Left renal cortex interstitium (tissue), 4 donors: ENCODE measurements around the gene SDCBP2. TPM values are rescaled to one million over a fixed set of nuclear protein-coding genes. Genes with fewer than 3 reads are reported as not detected.
"Not testable (repeated sequence)": the region's sequence is repeated elsewhere in the genome, so short reads cannot be mapped to it uniquely, and the experiment has no call there.

Experiments used
- DNase-seq, 4 donors: peaks; one replicate each; pipeline ENCODE4 v3.0.0-alpha.2; 2013; ENCODE audit warnings: low read depth in 4 of 4, low spot score in 2 of 4, missing footprints in 1 of 4
- polyA plus RNA-seq, 4 donors: library from polyadenylated mRNA; unstranded; fragments of 120-200 nt; gene quantifications; one replicate each; pipeline ENCODE4 v1.2.1, GENCODE V29; 2013; ENCODE audit not compliant: insufficient read length in 4 of 4

SDCBP2 gene
- polyA plus RNA-seq, 4 donors = 2.3 to 3.8 (median 2.7) TPM

GRCh38 chr20:1360094-1360846 lies 31.3 kb upstream of the SDCBP2 start:
- DNase-seq = no peak

- DNase-seq = no peak
These were observed 29.2 kb upstream of the SDCBP2 start for GRCh38 chr20:1357921-1358671.

GRCh38 chr20:1353956-1354355 lies 25.0 kb upstream of the SDCBP2 start:
- no peak for DNase-seq

- no peak for DNase-seq
These were observed 17.5 kb upstream of the SDCBP2 start for GRCh38 chr20:1346315-1346969.

GRCh38 chr20:1345756-1346093 lies 16.8 kb upstream of the SDCBP2 start:
- no peak for DNase-seq

- no peak for DNase-seq
These were observed 16.3 kb upstream of the SDCBP2 start for GRCh38 chr20:1345030-1345755.

- not testable (repeated sequence) for DNase-seq
These were observed 14.6 kb upstream of the SDCBP2 start for GRCh38 chr20:1343446-1344124.

GRCh38 chr20:1341561-1342265 lies 12.8 kb upstream of the SDCBP2 start:
- DNase-seq = no peak

GRCh38 chr20:1338801-1339200 lies 9.9 kb upstream of the SDCBP2 start:
- no peak for DNase-seq

- no peak for DNase-seq
These were observed 9.2 kb upstream of the SDCBP2 start for GRCh38 chr20:1338096-1338495.

- DNase-seq = no peak
These were observed 8.5 kb upstream of the SDCBP2 start for GRCh38 chr20:1337441-1337840.

- no peak for DNase-seq
These were observed 7.9 kb upstream of the SDCBP2 start for GRCh38 chr20:1336699-1337367.

- DNase-seq = no peak
These were observed 7.2 kb upstream of the SDCBP2 start for GRCh38 chr20:1335961-1336698.

GRCh38 chr20:1334761-1335160 lies 5.8 kb upstream of the SDCBP2 start:
- DNase-seq = no peak

GRCh38 chr20:1334370-1334731 lies 5.4 kb upstream of the SDCBP2 start:
- DNase-seq = no peak

- DNase-seq = no peak
These were observed 4.8 kb upstream of the SDCBP2 start for GRCh38 chr20:1333462-1334369.

- no peak for DNase-seq
These were observed 3.9 kb upstream of the SDCBP2 start for GRCh38 chr20:1332749-1333300.
